DOHH2 (cell line): ENCODE results near the gene EZH2.

ENCODE experiments used
- H3F3A ChIP-seq: fragments of 200-600 bp; sonication (generic), shearing (Covaris generic); 2 replicates; pipeline ENCODE4 v1.6.0; 2016; ENCODE audit warnings: antibody characterized with exemption, mild to moderate bottlenecking; ENCODE audit not compliant: control insufficient read depth, insufficient read depth
- H3K27ac ChIP-seq: fragments of 200-600 bp; sonication (generic); 2 replicates; pipeline ENCODE4 v1.5.1; 2014; ENCODE audit warnings: low read depth, mild to moderate bottlenecking, low read length, moderate library complexity
- H3K27me3 ChIP-seq: fragments of 200-600 bp; sonication (generic); 2 replicates; pipeline ENCODE4 v1.6.1; 2014; ENCODE audit warnings: mild to moderate bottlenecking, low read length, mixed read lengths; ENCODE audit not compliant: control insufficient read depth
- H3K36me3 ChIP-seq: fragments of 200-600 bp; sonication (generic); 2 replicates; pipeline ENCODE4 v1.6.1; 2014; ENCODE audit warnings: mild to moderate bottlenecking, low read length, moderate library complexity, mixed read lengths; ENCODE audit not compliant: control insufficient read depth
- H3K4me1 ChIP-seq: fragments of 200-600 bp; sonication (generic); 2 replicates; pipeline ENCODE4 v1.6.1; 2014; ENCODE audit warnings: mild to moderate bottlenecking, low read length, mixed read lengths; ENCODE audit not compliant: control insufficient read depth
- H3K4me2 ChIP-seq: fragments of 200-600 bp; sonication (generic); 2 replicates; pipeline ENCODE4 v1.6.0; 2014; ENCODE audit warnings: mild to moderate bottlenecking, low read length, moderate library complexity
- H3K4me3 ChIP-seq: fragments of 200-600 bp; sonication (generic); 2 replicates; pipeline ENCODE4 v1.5.1; 2014; ENCODE audit warnings: mild to moderate bottlenecking, low read length, mixed read lengths
- H3K79me2 ChIP-seq: fragments of 200-600 bp; sonication (generic); 2 replicates; pipeline ENCODE4 v1.6.1; 2014; ENCODE audit warnings: mild to moderate bottlenecking, low read length, mixed read lengths; ENCODE audit not compliant: control insufficient read depth
- H3K9me2 ChIP-seq: fragments of 200-600 bp; sonication (generic); replicated peaks from 2 replicates; pipeline ENCODE4 v1.6.1; 2014; ENCODE audit warnings: mild to moderate bottlenecking, low read length, mixed read lengths; ENCODE audit not compliant: control insufficient read depth
- H3K9me3 ChIP-seq: fragments of 200-600 bp; sonication (generic); 2 replicates; pipeline ENCODE4 v1.6.1; 2014; ENCODE audit warnings: antibody characterized with exemption, low read length, mixed read lengths; ENCODE audit not compliant: control insufficient read depth, insufficient read depth
- H4K20me1 ChIP-seq: fragments of 200-600 bp; sonication (generic); 2 replicates; pipeline ENCODE4 v1.6.0; 2014; ENCODE audit warnings: low read depth, mild to moderate bottlenecking, antibody characterized with exemption, low read length, moderate library complexity; ENCODE audit not compliant: control insufficient read depth, insufficient read depth
- CTCF ChIP-seq: fragments of 200-600 bp; sonication (generic); IDR thresholded peaks from one replicate; pipeline ENCODE4 v1.5.1; 2014; ENCODE audit warnings: antibody characterized with exemption, mild to moderate bottlenecking, low read depth, low read length; ENCODE audit not compliant: poor library complexity, severe bottlenecking
- EZH2phosphoT487 ChIP-seq: fragments of 200-600 bp; sonication (generic); IDR thresholded peaks from 2 replicates; pipeline ENCODE4 v1.6.1; 2017; ENCODE audit warnings: borderline replicate concordance, mild to moderate bottlenecking, antibody characterized with exemption, low read length, moderate library complexity, mixed read lengths

The EZH2 gene

GRCh38 chr7:148796841-148797240 lies 87.2 kb downstream of the EZH2 start:
- peaks cover 89% of the 10 kb centered on the region for H3K36me3 ChIP-seq
- no peaks in the 10 kb centered on the region for H3K9me2 ChIP-seq
- no peak for TF ChIP-seq CTCF
- TF ChIP-seq EZH2phosphoT487 = no peak
- no peak overlapping the region for H3K27ac ChIP-seq
- no peaks in the 10 kb centered on the region for H3F3A ChIP-seq
- no peaks in the 10 kb centered on the region for H4K20me1 ChIP-seq
- H3K79me2 ChIP-seq = no peaks in the 10 kb centered on the region
- H3K9me3 ChIP-seq = no peaks in the 10 kb centered on the region
- H3K4me1 ChIP-seq = no peaks in the 10 kb centered on the region
- no peak overlapping the region for H3K4me2 ChIP-seq
- H3K27me3 ChIP-seq = no peaks in the 10 kb centered on the region
- no peak overlapping the region for H3K4me3 ChIP-seq

GRCh38 chr7:148794476-148794875 lies 89.6 kb downstream of the EZH2 start:
- H3K79me2 ChIP-seq = no peaks in the 10 kb centered on the region
- H3K4me2 ChIP-seq = no peak overlapping the region
- H3K27me3 ChIP-seq = no peaks in the 10 kb centered on the region
- no peak overlapping the region for H3K4me3 ChIP-seq
- H3K9me2 ChIP-seq = no peaks in the 10 kb centered on the region
- peaks cover 90% of the 10 kb centered on the region for H3K36me3 ChIP-seq
- TF ChIP-seq CTCF = no peak
- TF ChIP-seq EZH2phosphoT487 = no peak
- no peaks in the 10 kb centered on the region for H3K9me3 ChIP-seq
- no peaks in the 10 kb centered on the region for H3F3A ChIP-seq
- H4K20me1 ChIP-seq = no peaks in the 10 kb centered on the region
- no peak overlapping the region for H3K27ac ChIP-seq
- H3K4me1 ChIP-seq = no peaks in the 10 kb centered on the region

- H3K36me3 ChIP-seq = peaks cover 89% of the 10 kb centered on the region
- no peaks in the 10 kb centered on the region for H3K9me2 ChIP-seq
- H3K4me2 ChIP-seq = no peak overlapping the region
- TF ChIP-seq CTCF (no peak), EZH2phosphoT487 (no peak)
- H3K27ac ChIP-seq = no peak overlapping the region
- H3K4me1 ChIP-seq = no peaks in the 10 kb centered on the region
- H3K4me3 ChIP-seq = no peak overlapping the region
- no peaks in the 10 kb centered on the region for H3K27me3 ChIP-seq
- H3K79me2 ChIP-seq = no peaks in the 10 kb centered on the region
- no peaks in the 10 kb centered on the region for H4K20me1 ChIP-seq
- H3F3A ChIP-seq = no peaks in the 10 kb centered on the region
- H3K9me3 ChIP-seq = no peaks in the 10 kb centered on the region
Measured at GRCh38 chr7:148793590-148793989, 90.5 kb downstream of the EZH2 start.

- H3K4me3 ChIP-seq = no peak overlapping the region
- H3K27me3 ChIP-seq = no peaks in the 10 kb centered on the region
- H3K79me2 ChIP-seq = no peaks in the 10 kb centered on the region
- H3K9me3 ChIP-seq = no peaks in the 10 kb centered on the region
- H3F3A ChIP-seq = no peaks in the 10 kb centered on the region
- no peak overlapping the region for H3K27ac ChIP-seq
- H3K4me2 ChIP-seq = no peak overlapping the region
- TF ChIP-seq CTCF (no peak), EZH2phosphoT487 (no peak)
- peaks cover 87% of the 10 kb centered on the region for H3K36me3 ChIP-seq
- H4K20me1 ChIP-seq = no peaks in the 10 kb centered on the region
- H3K4me1 ChIP-seq = no peaks in the 10 kb centered on the region
- no peaks in the 10 kb centered on the region for H3K9me2 ChIP-seq
Measured at GRCh38 chr7:148791546-148791945, 92.5 kb downstream of the EZH2 start.
